ENCODE data around the gene GPR137. TPM values are rescaled to one million over a fixed set of nuclear protein-coding genes. Genes with fewer than 3 reads are reported as not detected.

GPR137 gene
- total RNA-seq, 1 experiment from 2014 or later: 32.4 TPM

GRCh38 chr11:64253043-64253442, 32.6 kb upstream of the GPR137 start:
- Histone ChIP-seq H3K9ac (ENCODE audit: low read length) (no peak overlapping the region), H3K9me3 (ENCODE audit: low read length) (no peaks in the 10 kb centered on the region), H3K4me2 (ENCODE audit: low read length) (peak overlapping the region; percentile 98), H4K20me1 (ENCODE audit: low read length) (no peaks in the 10 kb centered on the region; the same call in 1 of the 2 replicates), H3K4me1 (ENCODE audit: insufficient read depth, low read length) (peaks cover 25% of the 10 kb centered on the region), H3F3A (ENCODE audit: low read length, unreplicated experiment) (no peaks in the 10 kb centered on the region), H3K27me3 (ENCODE audit: low read length) (no peaks in the 10 kb centered on the region), H3K4me3 (ENCODE audit: low read length) (peak overlapping the region; percentile 85), H3K79me2 (ENCODE audit: low read length) (peaks cover 25% of the 10 kb centered on the region), H3K9me2 (replicated peaks; ENCODE audit: low read length) (no peaks in the 10 kb centered on the region), H2AFZ (ENCODE audit: low read length) (no peak overlapping the region), H3K27ac (ENCODE audit: low read length) (no peak overlapping the region), H3K36me3 (ENCODE audit: low read depth, low read length) (peaks cover 21% of the 10 kb centered on the region)
- BruUV-seq (replicated peaks): TSS peak; percentile 9
- ChIA-PET POLR2A (ENCODE audit: unreplicated experiment) (no interaction called here), CTCF (interaction anchor here (0.6 kb wide), 2 partner anchors 12 to 93 kb away, joined by 3 read pairs; partner anchors contain the start of gene FKBP2)
- no peak for DNase-seq
- ATAC-seq: no peak
- intact Hi-C loops (cut with micrococcal nuclease): no loop called here
- TF ChIP-seq CTCF (conservative IDR thresholded peaks at IDR 0.05; ENCODE audit: low read depth, low read length) (no peak), EZH2phosphoT487 (IDR thresholded peaks at IDR 0.05; ENCODE audit: borderline replicate concordance, low read length) (no peak), EZH2 (IDR thresholded peaks at IDR 0.05; ENCODE audit: low read length, unreplicated experiment) (no peak)

GRCh38 chr11:64253481-64253880, 32.2 kb upstream of the GPR137 start:
- Histone ChIP-seq H3K4me1 (ENCODE audit: insufficient read depth, low read length) (peaks cover 25% of the 10 kb centered on the region), H3K27me3 (ENCODE audit: low read length) (no peaks in the 10 kb centered on the region), H2AFZ (ENCODE audit: low read length) (no peak overlapping the region), H3K36me3 (ENCODE audit: low read depth, low read length) (peaks cover 21% of the 10 kb centered on the region), H3K9ac (ENCODE audit: low read length) (no peak overlapping the region), H3K79me2 (ENCODE audit: low read length) (peaks cover 25% of the 10 kb centered on the region), H3K27ac (ENCODE audit: low read length) (no peak overlapping the region), H3K9me3 (ENCODE audit: low read length) (no peaks in the 10 kb centered on the region), H4K20me1 (ENCODE audit: low read length) (no peaks in the 10 kb centered on the region; the same call in 1 of the 2 replicates), H3K9me2 (replicated peaks; ENCODE audit: low read length) (no peaks in the 10 kb centered on the region), H3K4me2 (ENCODE audit: low read length) (peak overlapping the region; percentile 98), H3K4me3 (ENCODE audit: low read length) (peak overlapping the region; percentile 85; the same call in 1 of the 2 replicates), H3F3A (ENCODE audit: low read length, unreplicated experiment) (no peaks in the 10 kb centered on the region)
- DNase-seq: peak; percentile 44
- no peak for ATAC-seq
- POLR2A ChIA-PET (ENCODE audit: unreplicated experiment): no interaction called here
- intact Hi-C loops (cut with micrococcal nuclease): no loop called here
- BruUV-seq (replicated peaks): no TSS peak
- TF ChIP-seq EZH2phosphoT487 (IDR thresholded peaks at IDR 0.05; ENCODE audit: borderline replicate concordance, low read length) (no peak), CTCF (conservative IDR thresholded peaks at IDR 0.05; ENCODE audit: low read depth, low read length) (no peak)
- CTCF ChIA-PET: interaction anchor here (0.6 kb wide), 1 partner anchor 93 kb away, joined by 3 read pairs; no protein-coding TSS in a partner anchor

- no peak for ATAC-seq
- TF ChIP-seq CTCF (conservative IDR thresholded peaks at IDR 0.05; ENCODE audit: low read depth, low read length) (no peak), EZH2 (IDR thresholded peaks at IDR 0.05; ENCODE audit: low read length, unreplicated experiment) (no peak), EZH2phosphoT487 (IDR thresholded peaks at IDR 0.05; ENCODE audit: borderline replicate concordance, low read length) (no peak)
- Histone ChIP-seq H3K27ac (ENCODE audit: low read length) (no peak overlapping the region), H3K36me3 (ENCODE audit: low read depth, low read length) (peaks cover 25% of the 10 kb centered on the region), H3K27me3 (ENCODE audit: low read length) (no peaks in the 10 kb centered on the region), H4K20me1 (ENCODE audit: low read length) (no peaks in the 10 kb centered on the region; the same call in 1 of the 2 replicates), H3K9me3 (ENCODE audit: low read length) (no peaks in the 10 kb centered on the region), H3F3A (ENCODE audit: low read length, unreplicated experiment) (no peaks in the 10 kb centered on the region), H3K4me2 (ENCODE audit: low read length) (no peak overlapping the region), H3K79me2 (ENCODE audit: low read length) (peaks cover 25% of the 10 kb centered on the region), H3K4me1 (ENCODE audit: insufficient read depth, low read length) (peaks cover 25% of the 10 kb centered on the region), H3K4me3 (ENCODE audit: low read length) (no peak overlapping the region), H3K9ac (ENCODE audit: low read length) (no peak overlapping the region), H3K9me2 (replicated peaks; ENCODE audit: low read length) (no peaks in the 10 kb centered on the region), H2AFZ (ENCODE audit: low read length) (no peak overlapping the region)
- ChIA-PET POLR2A (ENCODE audit: unreplicated experiment) (interaction anchor here (0.5 kb wide), 1 partner anchor 10 kb away, joined by 12 read pairs; no protein-coding TSS in a partner anchor), CTCF (no interaction called here)
- intact Hi-C loops (cut with micrococcal nuclease): no loop called here
- no TSS peak for BruUV-seq (replicated peaks)
- no peak for DNase-seq
These were observed 31.3 kb upstream of the GPR137 start for GRCh38 chr11:64254326-64254725.

Data from PC-3 (cell line).